Ishikawa (cell line): ENCODE measurements around the gene METTL15.

Source experiments
- CEBPB ChIP-seq: IDR thresholded peaks from 2 replicates; pipeline ENCODE4 v1.6.1; 2012
- EGR1 ChIP-seq: IDR thresholded peaks from 2 replicates; pipeline ENCODE4 v1.6.1; 2012
- EP300 ChIP-seq: IDR thresholded peaks from 2 replicates; pipeline ENCODE4 v1.6.1; 2012; ENCODE audit warnings: borderline replicate concordance
- REST ChIP-seq: IDR thresholded peaks from 2 replicates; pipeline ENCODE4 v1.6.1; 2012; ENCODE audit warnings: low read depth, mild to moderate bottlenecking
- YY1 ChIP-seq: IDR thresholded peaks from 2 replicates; pipeline ENCODE4 v1.6.1; 2012; ENCODE audit warnings: low read depth

GRCh38 chr11:28077521-28077920 is 30.7 kb upstream of the METTL15 start:
- TF ChIP-seq EP300 (no peak), REST (no peak), YY1 (no peak), EGR1 (no peak), CEBPB (no peak)
